ENCODE data around the gene CLSTN2.

CLSTN2 gene

DNA sequence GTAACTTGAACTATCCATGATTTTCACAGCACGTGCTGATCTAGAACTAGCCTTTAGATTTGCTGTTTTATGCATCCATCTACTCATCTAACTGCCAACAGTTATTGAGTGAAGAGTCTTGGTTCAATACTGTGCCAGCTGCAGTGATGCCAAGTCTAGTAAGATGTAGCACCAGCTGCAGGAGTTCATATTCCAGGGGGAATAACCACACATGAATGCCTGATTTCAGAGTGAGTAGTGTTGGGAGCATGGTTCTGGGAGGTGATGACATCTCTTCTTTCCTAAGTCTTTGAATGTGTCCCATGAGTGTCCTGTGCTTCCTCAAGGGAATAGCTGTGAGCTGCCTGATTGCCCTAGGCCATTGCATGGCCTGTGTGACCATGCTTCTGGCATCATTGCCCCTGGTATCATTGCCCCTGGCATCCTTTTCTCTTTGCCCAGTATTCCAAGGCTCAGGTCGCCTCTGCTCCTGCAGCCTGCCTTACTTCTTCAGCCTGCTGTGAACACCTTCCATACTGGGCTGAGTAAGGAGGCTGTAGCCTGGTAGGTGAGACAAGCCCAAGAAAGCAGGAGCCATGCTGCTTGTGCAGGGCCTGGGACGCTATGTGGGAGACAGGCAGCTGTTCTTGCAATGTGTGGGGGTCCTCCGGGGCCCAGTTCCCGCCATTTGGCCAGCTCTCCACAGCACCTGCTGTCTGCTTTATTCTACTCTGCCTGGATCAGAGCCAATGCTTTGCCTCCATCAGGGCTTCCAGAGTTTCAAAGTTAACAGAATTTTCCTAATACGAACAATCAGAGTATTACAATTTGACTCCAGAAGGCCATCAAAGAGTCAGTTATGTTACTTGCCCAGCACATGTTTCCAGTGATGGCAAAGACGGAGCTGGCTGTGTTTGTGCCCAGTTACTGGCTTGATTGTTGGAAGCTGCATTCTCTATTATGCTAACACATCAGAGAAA lies 73.2 kb downstream of the CLSTN2 start:
- no peak for DNase-seq

GRCh38 chr3:140010391-140010790 lies 75.4 kb downstream of the CLSTN2 start:
- no peak for DNase-seq

GRCh38 chr3:140011086-140011485 lies 76.1 kb downstream of the CLSTN2 start:
- no peak for DNase-seq

GRCh38 chr3:140011611-140012277 lies 76.8 kb downstream of the CLSTN2 start:
- no peak for DNase-seq

DNA sequence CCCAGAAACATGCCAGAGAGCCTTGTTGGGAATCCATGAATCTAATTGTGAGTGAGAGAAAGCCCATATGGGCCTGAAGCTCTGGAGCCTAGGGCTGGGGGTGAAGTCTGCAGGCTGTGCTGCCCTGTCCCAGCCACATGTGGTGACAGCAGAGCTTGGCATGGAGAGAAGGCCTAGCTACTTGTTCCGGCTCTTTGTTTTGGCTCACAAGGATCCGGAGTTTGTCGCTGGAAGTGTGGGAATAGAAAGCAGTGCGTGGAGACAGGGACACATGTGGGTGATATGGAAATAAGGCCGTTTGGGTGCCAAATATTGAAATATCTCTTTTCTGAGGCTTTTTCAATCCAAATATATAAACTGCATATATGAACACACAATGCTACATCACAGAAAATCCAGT lies 78.2 kb downstream of the CLSTN2 start:
- no peak for DNase-seq

- DNase-seq, result no peak
These were observed 80.0 kb downstream of the CLSTN2 start for GRCh38 chr3:140014831-140015495.

DNA sequence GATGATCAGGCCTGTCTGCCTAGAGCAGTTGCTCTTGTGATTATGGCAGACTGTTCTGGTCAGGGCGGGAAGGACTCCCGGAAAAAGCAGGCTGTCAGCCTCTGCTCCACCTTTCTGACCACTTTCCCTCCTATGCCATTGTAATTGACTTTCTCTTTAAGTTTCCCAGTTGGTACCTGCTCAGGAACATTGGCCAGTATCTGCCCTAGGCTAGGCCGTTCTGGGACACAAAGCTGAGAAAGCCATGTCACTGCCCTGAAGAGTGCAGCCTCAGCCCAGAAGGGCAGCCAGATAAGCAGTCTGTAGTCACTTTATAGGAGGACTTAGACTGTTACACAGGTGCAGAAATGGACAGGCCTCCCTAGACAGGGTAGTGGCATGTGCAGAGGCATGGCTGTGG lies 80.8 kb downstream of the CLSTN2 start:
- no peak for DNase-seq

GRCh38 chr3:140018556-140018955 lies 83.6 kb downstream of the CLSTN2 start:
- DNase-seq, result no peak

GRCh38 chr3:140019946-140020345 lies 85.0 kb downstream of the CLSTN2 start:
- DNase-seq, result no peak

DNA sequence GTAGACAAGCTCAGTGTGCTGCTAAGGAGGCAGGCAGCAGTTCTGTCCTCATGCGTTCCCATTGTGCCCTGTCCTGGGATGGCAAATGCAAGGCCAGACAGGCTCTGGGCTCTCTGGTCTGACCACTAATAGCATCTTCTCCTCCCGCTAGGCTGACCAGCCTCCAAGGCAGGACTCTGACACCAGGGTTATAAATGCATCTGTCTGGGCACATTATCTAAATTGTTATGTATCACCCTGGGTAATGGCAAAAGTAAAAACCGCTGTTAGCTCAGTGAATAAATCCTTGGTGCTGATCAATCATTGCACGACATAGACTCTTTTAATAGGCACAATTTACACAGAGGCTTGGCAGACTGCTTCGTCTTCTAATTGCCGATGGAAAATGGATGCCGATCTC lies 85.6 kb downstream of the CLSTN2 start:
- DNase-seq, result no peak

GRCh38 chr3:140021269-140021668 lies 86.3 kb downstream of the CLSTN2 start:
- DNase-seq, result no peak

GRCh38 chr3:140022066-140022770 lies 87.2 kb downstream of the CLSTN2 start:
- DNase-seq, result no peak

DNA sequence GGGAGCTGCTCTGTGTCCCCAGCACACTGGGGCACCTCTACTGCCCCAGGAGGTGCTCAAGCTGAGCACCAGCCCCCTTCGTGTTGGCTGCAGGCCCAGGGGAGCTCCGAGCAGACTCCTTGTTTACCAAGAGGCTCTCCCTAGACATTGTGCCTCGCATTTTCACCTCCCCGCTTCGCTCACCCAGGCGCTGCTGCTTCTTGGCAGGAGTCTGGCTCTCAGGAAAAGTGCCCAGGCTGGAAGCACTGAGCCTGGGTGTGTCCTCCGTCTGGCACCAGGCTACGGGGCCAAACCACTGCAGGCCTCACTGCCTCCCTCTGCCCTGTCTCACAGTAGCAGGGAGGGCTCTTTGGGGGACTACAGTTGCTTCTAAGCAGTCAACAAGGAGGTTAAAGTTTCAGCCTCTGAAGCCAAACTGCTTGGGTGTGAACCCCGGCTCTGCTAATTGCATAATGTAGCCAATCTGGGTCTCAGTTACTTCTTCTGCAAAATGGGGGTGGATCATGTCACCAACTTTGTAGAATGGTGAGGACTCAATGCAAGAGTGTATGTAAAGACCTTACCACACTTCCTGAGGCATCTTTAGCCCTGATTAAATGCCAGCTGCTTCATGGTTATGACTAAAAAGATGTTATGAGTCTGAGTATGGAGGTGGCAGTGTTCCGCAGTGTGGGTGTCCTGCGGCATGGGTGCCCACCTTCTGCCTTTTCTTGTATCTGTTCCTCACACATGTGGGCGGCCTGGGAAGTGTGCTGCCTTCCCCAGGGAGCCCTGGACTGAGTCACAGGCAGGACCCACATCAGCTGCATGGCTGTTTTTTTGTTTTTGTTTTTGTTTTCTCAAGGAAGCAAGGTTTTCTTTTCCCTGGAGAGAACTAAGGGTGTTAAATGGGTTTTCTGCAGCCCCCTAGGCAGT lies 88.9 kb downstream of the CLSTN2 start:
- no peak for DNase-seq

DNA sequence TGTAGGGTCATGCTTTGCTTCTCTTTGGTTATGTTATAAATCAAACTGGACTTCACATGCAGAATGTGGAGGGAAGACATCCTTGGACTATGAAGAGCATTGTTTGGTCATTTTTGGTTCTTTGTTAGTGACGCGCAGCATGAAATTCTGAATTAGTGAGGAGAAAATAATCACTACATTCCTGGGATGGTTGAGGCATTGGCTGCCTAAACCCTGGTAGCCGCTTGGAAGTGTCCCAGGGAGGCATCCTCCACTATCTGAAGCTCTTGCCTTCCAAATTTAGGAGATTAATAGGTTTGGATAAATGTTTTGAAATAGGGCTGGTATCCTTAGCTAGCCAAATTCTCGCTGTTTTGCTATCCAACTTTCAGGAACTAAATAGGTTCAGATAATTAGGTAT lies 96.2 kb downstream of the CLSTN2 start:
- DNase-seq, result no peak

- no peak for DNase-seq
These were observed 99.1 kb downstream of the CLSTN2 start for GRCh38 chr3:140034058-140034457.

DNA sequence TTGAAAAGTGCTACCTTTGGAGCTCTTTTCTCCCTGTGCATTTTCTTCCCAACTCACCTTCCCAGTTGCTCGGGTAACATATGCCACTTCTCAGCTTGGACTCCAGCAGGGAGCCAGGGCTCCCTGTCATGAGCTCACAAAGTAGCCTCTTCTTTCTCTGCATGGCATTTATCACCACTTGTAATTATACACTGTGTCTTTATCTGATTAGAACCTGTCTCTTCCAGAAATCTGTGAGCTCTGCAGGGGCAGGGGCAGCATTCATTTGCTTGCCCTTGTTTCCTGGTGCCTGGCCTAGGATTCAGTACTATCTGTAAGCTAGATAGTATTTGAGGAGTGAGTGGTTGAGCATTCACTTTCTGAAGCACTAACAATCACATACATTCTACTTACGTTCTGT lies 100.9 kb downstream of the CLSTN2 start:
- no peak for DNase-seq

- DNase-seq, result no peak
These were observed 115.4 kb downstream of the CLSTN2 start for GRCh38 chr3:140050396-140050795.

DNA sequence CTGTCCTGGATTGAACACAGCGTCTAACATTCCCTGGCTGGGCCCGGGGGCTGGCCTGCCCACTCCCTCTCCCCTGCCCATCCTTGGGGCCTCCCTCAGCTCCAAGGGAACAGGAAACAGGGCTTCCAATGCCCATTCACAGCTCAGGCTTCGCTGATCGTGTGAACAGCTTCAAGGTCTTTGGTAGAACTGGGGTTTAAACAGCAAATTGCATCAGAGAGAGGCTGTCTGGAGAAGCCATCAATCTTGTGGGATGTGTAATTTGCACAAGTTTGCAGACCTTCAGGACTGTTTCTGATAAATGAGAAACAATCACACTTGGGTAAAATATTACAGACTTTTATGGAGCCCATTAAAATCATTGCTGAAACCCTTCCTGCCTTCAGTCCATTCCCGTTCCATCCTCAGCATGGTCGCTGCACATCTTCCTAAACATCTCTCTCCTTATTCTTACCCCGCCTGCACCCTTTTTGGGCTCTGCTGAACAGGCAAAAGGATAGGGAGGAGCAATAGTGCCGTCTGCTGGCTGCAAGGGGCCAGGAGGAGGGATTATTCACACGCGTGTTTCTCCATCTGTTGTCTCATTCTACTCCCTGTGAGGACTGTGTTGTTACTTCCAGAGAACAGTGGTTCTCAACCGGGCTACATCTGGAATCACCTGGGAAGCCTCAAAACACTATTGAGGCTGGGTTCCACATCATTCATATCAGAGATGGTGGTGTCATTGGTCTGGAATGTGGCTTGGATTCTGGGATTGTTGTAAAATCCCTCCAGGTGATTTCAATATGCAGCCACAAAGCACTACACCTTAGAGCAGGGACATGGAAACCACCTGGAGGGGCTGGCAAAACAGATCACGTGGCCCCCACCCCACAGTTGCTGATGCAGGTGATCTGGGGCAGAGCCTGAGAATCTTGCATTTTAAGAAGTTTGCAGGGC lies 116.3 kb downstream of the CLSTN2 start:
- DNase-seq, result no peak

DNA sequence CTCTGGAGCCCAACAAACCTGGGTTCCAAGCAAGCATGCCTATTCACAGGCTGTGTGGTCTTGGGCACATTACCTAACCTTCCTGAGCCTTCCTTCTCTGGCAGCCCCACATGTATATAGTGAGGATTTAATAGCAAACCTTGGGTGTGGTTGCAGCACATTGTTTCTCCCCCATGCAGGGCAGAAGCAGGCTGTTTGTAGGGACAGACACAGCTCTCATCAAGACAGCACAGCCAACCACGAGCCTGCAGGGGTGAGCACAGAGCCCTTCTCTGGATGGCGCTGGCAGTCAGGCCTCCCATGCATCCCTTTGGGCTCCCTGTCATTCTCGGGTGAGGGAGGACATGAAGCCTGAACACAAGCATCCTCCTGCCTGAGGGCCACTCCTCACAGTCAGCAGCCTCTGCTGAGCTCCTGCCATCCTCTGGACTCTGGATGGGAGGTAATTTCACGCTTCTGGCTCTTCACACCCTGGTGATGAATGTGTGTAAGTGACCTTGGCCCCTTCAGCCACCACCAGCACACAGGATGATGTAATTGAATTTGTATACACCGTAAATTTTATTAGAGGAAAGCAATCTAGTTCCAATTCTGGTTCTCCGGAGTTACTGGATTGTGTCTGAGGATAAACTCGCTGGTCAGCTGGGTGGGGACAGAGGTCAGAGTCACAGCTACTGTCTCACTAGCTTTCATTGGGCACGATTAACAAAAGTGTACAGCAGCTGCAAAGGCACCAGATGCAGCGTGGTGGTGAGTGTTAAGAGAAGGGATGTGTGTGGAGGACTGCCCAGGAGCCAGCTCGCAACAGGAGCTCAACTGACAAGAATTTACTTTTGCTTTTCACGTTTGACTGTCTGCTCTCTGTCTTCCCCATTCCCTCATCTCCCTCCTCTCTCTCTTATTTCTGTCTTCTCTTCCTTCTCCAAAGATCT lies 118.1 kb downstream of the CLSTN2 start:
- no peak for DNase-seq

- DNase-seq, result no peak
These were observed 118.8 kb downstream of the CLSTN2 start for GRCh38 chr3:140053794-140054193.
